Measurements from ENCODE around the gene NLGN4X.

Gene NLGN4X

GRCh38 chrX:5971300-5971699, 257.4 kb downstream of the NLGN4X start:
- Histone ChIP-seq H3K36me3 (no peaks in the 10 kb centered on the region), H3K9me3 (no peaks in the 10 kb centered on the region), H3K4me1 (no peaks in the 10 kb centered on the region), H3K27me3 (no peaks in the 10 kb centered on the region), H3K4me3 (ENCODE audit: low read depth, low read length) (no peak overlapping the region)
- no peak for TF ChIP-seq CTCF (IDR thresholded peaks at IDR 0.05; ENCODE audit: low read depth, low read length)
- DNase-seq: no peak

- no peak for DNase-seq
- H3K4me1 ChIP-seq: no peaks in the 10 kb centered on the region
- H3K9me3 ChIP-seq: no peaks in the 10 kb centered on the region
- no peaks in the 10 kb centered on the region for H3K27me3 ChIP-seq
- no peaks in the 10 kb centered on the region for H3K36me3 ChIP-seq
- H3K4me3 ChIP-seq (ENCODE audit: low read depth, low read length): no peak overlapping the region
- no peak for TF ChIP-seq CTCF (IDR thresholded peaks at IDR 0.05; ENCODE audit: low read depth, low read length)
These were observed 263.3 kb downstream of the NLGN4X start for GRCh38 chrX:5965406-5965805.

- TF ChIP-seq CTCF (IDR thresholded peaks at IDR 0.05; ENCODE audit: low read depth, low read length): no peak
- Histone ChIP-seq H3K4me3 (ENCODE audit: low read depth, low read length) (no peak overlapping the region), H3K4me1 (no peaks in the 10 kb centered on the region), H3K27me3 (no peaks in the 10 kb centered on the region), H3K36me3 (no peaks in the 10 kb centered on the region), H3K9me3 (no peaks in the 10 kb centered on the region)
- no peak for DNase-seq
These were observed 269.4 kb downstream of the NLGN4X start for GRCh38 chrX:5959286-5959685.

- Histone ChIP-seq H3K9me3 (no peaks in the 10 kb centered on the region), H3K27me3 (no peaks in the 10 kb centered on the region), H3K4me1 (no peaks in the 10 kb centered on the region), H3K36me3 (no peaks in the 10 kb centered on the region), H3K4me3 (ENCODE audit: low read depth, low read length) (no peak overlapping the region)
- TF ChIP-seq CTCF (IDR thresholded peaks at IDR 0.05; ENCODE audit: low read depth, low read length): no peak
- DNase-seq: no peak
These were observed 270.1 kb downstream of the NLGN4X start for GRCh38 chrX:5958523-5958922.

GRCh38 chrX:5957506-5957905, 271.2 kb downstream of the NLGN4X start:
- H3K4me3 ChIP-seq (ENCODE audit: low read depth, low read length): no peak overlapping the region
- no peak for DNase-seq
- no peaks in the 10 kb centered on the region for H3K36me3 ChIP-seq
- no peak for TF ChIP-seq CTCF (IDR thresholded peaks at IDR 0.05; ENCODE audit: low read depth, low read length)
- no peaks in the 10 kb centered on the region for H3K9me3 ChIP-seq
- no peaks in the 10 kb centered on the region for H3K27me3 ChIP-seq
- H3K4me1 ChIP-seq: no peaks in the 10 kb centered on the region

- Histone ChIP-seq H3K36me3 (no peaks in the 10 kb centered on the region), H3K27me3 (no peaks in the 10 kb centered on the region), H3K4me1 (no peaks in the 10 kb centered on the region), H3K9me3 (no peaks in the 10 kb centered on the region), H3K4me3 (ENCODE audit: low read depth, low read length) (no peak overlapping the region)
- TF ChIP-seq CTCF (IDR thresholded peaks at IDR 0.05; ENCODE audit: low read depth, low read length): no peak
- no peak for DNase-seq
These were observed 292.2 kb downstream of the NLGN4X start for GRCh38 chrX:5936438-5936837.
